OCI-LY3 (cell line): ENCODE results near the gene NR6A1.

Experiments
- CTCF ChIP-seq: fragments of 200-600, 300-600 bp; sonication (generic); IDR thresholded peaks from 2 replicates; pipeline ENCODE4 v1.5.1; 2014; ENCODE audit warnings: antibody characterized with exemption, low read length, low read depth
- EZH2phosphoT487 ChIP-seq: fragments of 200-600 bp; shearing (Covaris generic); IDR thresholded peaks from 2 replicates; pipeline ENCODE4 v1.6.1; 2018; ENCODE audit warnings: antibody characterized with exemption, mixed run types, low read depth

- TF ChIP-seq CTCF (no peak), EZH2phosphoT487 (no peak)
Observed at GRCh38 chr9:124503713-124504529, 267.2 kb downstream of the NR6A1 start.
